K562 (cell line): ENCODE data around the gene RHEBL1. TPM values are rescaled to one million over a fixed set of nuclear protein-coding genes. Genes with fewer than 3 reads are reported as not detected.
A peak's percentile ranks its signal among the peaks of the same experiment; 100 is the strongest.

Source experiments
- ATF2 ChIP-seq: sonication (generic); formaldehyde crosslinking; IDR thresholded peaks from 2 replicates; pipeline ENCODE4 v1.8.1; 2022; ENCODE audit warnings: missing genetic modification reagents
- ATF4 ChIP-seq: fragments of 450-650 bp; formaldehyde crosslinking; IDR thresholded peaks from 2 replicates; pipeline ENCODE4 v1.4.0; 2022; ENCODE audit warnings: mild to moderate bottlenecking, moderate library complexity
- BMI1 ChIP-seq: fragments of 150-350 bp; IDR thresholded peaks from 2 replicates; pipeline ENCODE4 v1.6.1; 2014; ENCODE audit warnings: low read length
- CEBPB ChIP-seq: fragments of 450-650 bp; IDR thresholded peaks from 2 replicates; pipeline ENCODE4 v1.6.1; 2016; ENCODE audit warnings: missing genetic modification characterization, missing compliant biosample characterization
- CEBPG ChIP-seq, 3 experiments: fragments of 200-800 bp in 1 of 3; sonication (Bioruptor generic) in 1 of 3; sonication (generic) in 1 of 3; formaldehyde crosslinking in 1 of 3; IDR thresholded peaks in 2 of 3; conservative IDR thresholded peaks in 1 of 3; 2 replicates each; pipeline versions ENCODE4 v1.6.1 to v1.8.0; 2016 to 2022; ENCODE audit warnings: missing compliant biosample characterization in 2 of 3, missing genetic modification characterization in 2 of 3, mild to moderate bottlenecking in 1 of 3, missing genetic modification reagents in 1 of 3
- ETS1 ChIP-seq: conservative IDR thresholded peaks from 2 replicates; pipeline ENCODE4 v1.6.1; 2011; ENCODE audit warnings: low read depth, mild to moderate bottlenecking, low read length; ENCODE audit not compliant: control insufficient read depth
- HBP1 ChIP-seq: fragments of 450-650 bp; formaldehyde crosslinking; IDR thresholded peaks from 2 replicates; pipeline ENCODE4 v1.4.0; 2022; ENCODE audit warnings: missing genetic modification characterization
- HDAC8 ChIP-seq: fragments of 450-650 bp; IDR thresholded peaks from 2 replicates; pipeline ENCODE4 v1.6.1; 2016; ENCODE audit warnings: mild to moderate bottlenecking, missing genetic modification characterization, moderate library complexity, missing compliant biosample characterization
- ILK ChIP-seq: fragments of 450-650 bp; IDR thresholded peaks from 2 replicates; pipeline ENCODE4 v1.6.1; 2016; ENCODE audit warnings: missing genetic modification characterization, low read depth, mild to moderate bottlenecking, missing compliant biosample characterization, moderate library complexity, borderline replicate concordance
- MITF ChIP-seq: IDR thresholded peaks from 2 replicates; pipeline ENCODE4 v1.6.1; 2014; ENCODE audit warnings: antibody characterized with exemption
- PRMT5 ChIP-seq: sonication (generic); formaldehyde crosslinking; IDR thresholded peaks from 2 replicates; pipeline ENCODE4 v1.5.0; 2020; ENCODE audit warnings: missing genetic modification reagents
- XRCC4 ChIP-seq: IDR thresholded peaks from one replicate; pipeline ENCODE4 v1.6.1; 2011; ENCODE audit not compliant: insufficient read depth, insufficient read length; ENCODE audit errors: extremely low read depth
- ZNF347 ChIP-seq: fragments of 450-650 bp; formaldehyde crosslinking; IDR thresholded peaks from 2 replicates; pipeline ENCODE4 v1.4.0; 2020; ENCODE audit warnings: low read depth, mild to moderate bottlenecking, moderate library complexity
- ZNF518B ChIP-seq: fragments of 250-450 bp; sonication (Bioruptor Pico); IDR thresholded peaks from 2 replicates; pipeline ENCODE4 v1.5.0; 2021; ENCODE audit warnings: mild to moderate bottlenecking, moderate library complexity
- polyA plus RNA-seq, 8 experiments: library from polyadenylated mRNA; depleted of rRNA in 4 of 8; stranded (reverse) in 5 of 8; unstranded in 3 of 8; fragments of >200 nt; fragmentation: Nextera tagmentation in 2 of 8; fragmentation: Illumina TruSeq in 1 of 8; extraction: Ambion mirVana in 2 of 8; extraction: Trizol in 1 of 8; gene quantifications; 2 replicates each; pipeline versions ENCODE4 v1.2.1 to v1.2.3, GENCODE V29; 2011 to 2014; ENCODE audit warnings: inconsistent platforms in 1 of 8, missing spikeins in 1 of 8
- total RNA-seq, 7 experiments: library from RNA; depleted of rRNA in 6 of 7; stranded (reverse); fragments of >200 nt in 6 of 7; fragmentation: Illumina TruSeq in 2 of 7; extraction: Trizol in 2 of 7; gene quantifications; 2 replicates each; pipeline versions ENCODE4 v1.2.1 to v1.2.3, GENCODE V29; 2011 to 2021; ENCODE audit warnings: low replicate concordance in 1 of 7

Gene RHEBL1
- total and polyA plus RNA-seq, 9 of the 15 experiments (the other 6 are each of a cell fraction or from before 2014, with no cell fraction given), result 4.3 to 36.1 (median 8.2) TPM

- no peak for TF ChIP-seq ATF4
- no peak for TF ChIP-seq XRCC4
- TF ChIP-seq HBP1 (CRISPR knock-in tag), result no peak
- TF ChIP-seq ZNF347 (CRISPR knock-in tag), result no peak
- TF ChIP-seq ZNF518B (CRISPR knock-in tag), result no peak
- TF ChIP-seq MITF, result peak; percentile 43
- no peak for TF ChIP-seq HDAC8 (tag)
- no peak for TF ChIP-seq ILK (tag)
- TF ChIP-seq PRMT5 (CRISPR knock-in tag), result no peak
- TF ChIP-seq ETS1, result peak; percentile 93
- TF ChIP-seq CEBPB (tag), result no peak
- TF ChIP-seq CEBPG (CRISPR knock-in tag; IDR thresholded peaks at IDR 0.05), result no peak
- no peak for TF ChIP-seq CEBPG (tag; conservative IDR thresholded peaks at IDR 0.05 in 1 of 2, IDR thresholded peaks at IDR 0.05 in 1 of 2)
- no peak for TF ChIP-seq ATF2 (CRISPR knock-in tag)
- no peak for TF ChIP-seq BMI1
These were observed 9.3 kb downstream of the RHEBL1 start, which contains the start of gene KMT2D (continued) for GRCh38 chr12:49060237-49061156.
